Calu3 (cell line): Measurements from ENCODE around the gene STING1. TPM values are rescaled to one million over a fixed set of nuclear protein-coding genes. Genes with fewer than 3 reads are reported as not detected.
"Not testable (repeated sequence)": the region's sequence is repeated elsewhere in the genome, so short reads cannot be mapped to it uniquely, and the experiment has no call there.

Source experiments
- BruUV-seq: library from RNA; stranded (reverse); fragments of 400-500 nt; replicated peaks from 2 replicates; lab custom pipeline; 2021; lab: Mats Ljungman, UMichigan
- CTCF ChIA-PET: fragments of 300-600 bp; sonication (Branson Sonifier 250); formaldehyde crosslinking; loops from one replicate; lab custom pipeline; 2022; ENCODE audit warnings: antibody characterized with exemption; lab: Charles Lee
- DNase-seq: peaks from one replicate; pipeline ENCODE4 v3.0.0; 2022
- H3K27ac Mint-ChIP-seq: one replicate; pipeline ENCODE4 v1.8.0; 2022; ENCODE audit warnings: mixed read lengths; ENCODE audit not compliant: unreplicated experiment
- H3K27me3 Mint-ChIP-seq: one replicate; pipeline ENCODE4 v1.8.0; 2022; ENCODE audit warnings: mixed read lengths; ENCODE audit not compliant: unreplicated experiment
- H3K36me3 Mint-ChIP-seq: one replicate; pipeline ENCODE4 v1.8.0; 2022; ENCODE audit warnings: mild to moderate bottlenecking, moderate library complexity, mixed read lengths; ENCODE audit not compliant: insufficient read depth, unreplicated experiment
- H3K4me1 Mint-ChIP-seq: one replicate; pipeline ENCODE4 v1.8.0; 2022; ENCODE audit warnings: mild to moderate bottlenecking, low read depth, mixed read lengths; ENCODE audit not compliant: unreplicated experiment
- H3K4me3 Mint-ChIP-seq: one replicate; pipeline ENCODE4 v1.8.0; 2022; ENCODE audit warnings: mild to moderate bottlenecking, low read depth, moderate library complexity, mixed read lengths; ENCODE audit not compliant: unreplicated experiment
- H3K9me3 Mint-ChIP-seq: one replicate; pipeline ENCODE4 v1.8.0; 2022; ENCODE audit warnings: low read depth, mixed read lengths; ENCODE audit not compliant: unreplicated experiment
- CTCF ChIP-seq: fragments of 200-600 bp; IDR thresholded peaks from one replicate; pipeline ENCODE4 v1.8.0; 2022; ENCODE audit warnings: antibody characterized with exemption; ENCODE audit not compliant: unreplicated experiment
- intact Hi-C: fragments of 100-400 bp; cut with micrococcal nuclease; formaldehyde crosslinking; loops from one replicate; pipeline ENCODE4 v1.10.0; 2022; ENCODE audit not compliant: unreplicated experiment
- total RNA-seq: library from RNA; stranded (reverse); gene quantifications from 2 replicates; pipeline ENCODE4 v1.2.3, GENCODE V29; 2022

Gene STING1
- total RNA-seq, 1 experiment from 2014 or later, result 34.1 TPM

- H3K4me3 Mint-ChIP-seq, result no peak overlapping the region
- H3K27ac Mint-ChIP-seq, result no peak overlapping the region
- no peaks in the 10 kb centered on the region for H3K27me3 Mint-ChIP-seq
- no TSS peak for BruUV-seq
- CTCF ChIA-PET, result interaction anchor here (0.8 to 4.7 kb wide), 9 partner anchors 17 to 219 kb away, joined by 3 to 69 read pairs (median 4); partner anchors contain the start of genes STING1 and UBE2D2
- H3K4me1 Mint-ChIP-seq, result peaks cover 12% of the 10 kb centered on the region
- no peak for DNase-seq
- TF ChIP-seq CTCF, result no peak
- no peaks in the 10 kb centered on the region for H3K9me3 Mint-ChIP-seq
- intact Hi-C loops, result loop anchor here (1.0 kb wide), 1 partner anchor 91 kb away; no protein-coding TSS in a partner anchor
- H3K36me3 Mint-ChIP-seq, result peaks cover 9% of the 10 kb centered on the region
These were observed 30.3 kb upstream of the STING1 start for GRCh38 chr5:139512786-139513390.

DNA sequence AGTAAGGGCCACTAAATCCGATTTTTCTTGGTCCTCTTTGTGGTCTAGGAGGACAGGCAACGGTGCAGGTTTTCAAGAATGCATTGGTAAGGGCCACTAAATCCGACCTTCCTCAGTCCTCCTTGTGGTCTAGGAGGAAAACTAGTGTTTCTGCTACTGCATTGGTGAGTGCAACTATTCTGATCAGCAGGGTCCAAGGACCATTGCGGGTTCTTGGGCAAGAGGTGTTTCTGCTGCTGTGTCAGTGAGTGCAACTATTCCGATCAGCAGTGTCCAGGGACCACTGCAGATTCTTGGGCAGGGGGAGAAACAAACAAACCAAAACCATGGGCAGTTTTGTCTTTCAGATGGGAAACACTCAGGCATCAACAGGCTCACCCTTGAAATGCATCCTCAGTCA is 22.2 kb upstream of the STING1 start:
- H3K27me3 Mint-ChIP-seq, result peaks cover 12% of the 10 kb centered on the region
- H3K36me3 Mint-ChIP-seq, H3K27ac Mint-ChIP-seq, CTCF ChIA-PET, BruUV-seq, H3K9me3 Mint-ChIP-seq, H3K4me1 Mint-ChIP-seq, intact Hi-C loops, H3K4me3 Mint-ChIP-seq, DNase-seq: not testable (repeated sequence)

DNA sequence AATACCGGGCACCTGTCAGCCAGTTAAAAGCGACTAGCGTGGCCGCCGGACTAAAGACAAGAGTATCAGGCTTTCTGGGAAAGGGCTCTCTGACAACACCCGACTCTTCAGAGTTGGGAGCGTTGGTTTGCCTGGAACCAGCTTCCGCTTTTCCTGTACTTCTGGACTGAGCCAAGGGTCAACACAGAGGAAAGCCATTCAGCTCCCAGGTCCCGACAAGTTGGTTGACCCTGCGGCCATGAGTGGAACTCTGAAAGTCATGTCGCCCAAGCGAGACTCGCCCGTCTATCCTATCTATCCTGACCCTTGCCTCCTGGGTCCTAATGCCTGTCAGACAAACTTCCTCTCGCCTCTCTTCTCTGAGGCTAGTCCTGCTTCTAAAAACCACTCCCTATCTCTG is 21.3 kb upstream of the STING1 start:
- DNase-seq, H3K9me3 Mint-ChIP-seq, H3K27ac Mint-ChIP-seq, BruUV-seq, H3K4me1 Mint-ChIP-seq, CTCF ChIA-PET, H3K36me3 Mint-ChIP-seq, H3K4me3 Mint-ChIP-seq, intact Hi-C loops: not testable (repeated sequence)
- peaks cover 12% of the 10 kb centered on the region for H3K27me3 Mint-ChIP-seq

- DNase-seq, H3K4me3 Mint-ChIP-seq, intact Hi-C loops, H3K9me3 Mint-ChIP-seq, BruUV-seq, H3K4me1 Mint-ChIP-seq, H3K27ac Mint-ChIP-seq, H3K36me3 Mint-ChIP-seq: not testable (repeated sequence)
- peaks cover 12% of the 10 kb centered on the region for H3K27me3 Mint-ChIP-seq
- CTCF ChIA-PET, result interaction anchor here (1.2 kb wide), 1 partner anchor 8 kb away, joined by 3 read pairs; no protein-coding TSS in a partner anchor
These were observed 20.7 kb upstream of the STING1 start for GRCh38 chr5:139503036-139503817.

- TF ChIP-seq CTCF, result no peak
- no peak for DNase-seq
- peaks cover 1% of the 10 kb centered on the region for H3K4me1 Mint-ChIP-seq
- CTCF ChIA-PET, result no interaction called here
- peaks cover 2% of the 10 kb centered on the region for H3K9me3 Mint-ChIP-seq
- intact Hi-C loops, result no loop called here
- peaks cover 12% of the 10 kb centered on the region for H3K27me3 Mint-ChIP-seq
- no peaks in the 10 kb centered on the region for H3K36me3 Mint-ChIP-seq
- no peak overlapping the region for H3K4me3 Mint-ChIP-seq
- BruUV-seq, result no TSS peak
- no peak overlapping the region for H3K27ac Mint-ChIP-seq
These were observed 18.8 kb upstream of the STING1 start for GRCh38 chr5:139501381-139501780.
